ENCODE results near the gene FMN1. TPM values are rescaled to one million over a fixed set of nuclear protein-coding genes. Genes with fewer than 3 reads are reported as not detected.

Gene FMN1
- total and polyA plus RNA-seq, 2 of the 8 experiments (the other 6 are each of a cell fraction or from before 2014, with no cell fraction given) = 0.27 to 3.7 TPM

- H3K4me2 ChIP-seq (ENCODE audit: insufficient read depth in 1 of 2, low read depth in 2 of 2, low read length in 2 of 2) = no peak overlapping the region
- ChIA-PET CTCF (ENCODE audit: partially characterized antibody) (interaction anchor here (1.3 to 3.6 kb wide), 4 partner anchors 21 to 89 kb away, joined by 3 to 13 read pairs (median 4); no protein-coding TSS in a partner anchor), POLR2A (ENCODE audit: partially characterized antibody) (no interaction called here)
- H4K5ac ChIP-seq (ENCODE audit: insufficient read length, low read depth, low read length) = no peak overlapping the region
- H2BK5ac ChIP-seq (ENCODE audit: low read depth, low read length) = no peak overlapping the region
- H3K9me3 ChIP-seq (ENCODE audit: insufficient read depth in 2 of 2, low read depth in 1 of 2, low read length in 1 of 2) = no peaks in the 10 kb centered on the region
- no peaks in the 10 kb centered on the region; the same call in 1 of the 2 replicates for H3K23me2 ChIP-seq (ENCODE audit: low read depth, low read length)
- H3K79me1 ChIP-seq (ENCODE audit: low read depth, low read length) = no peaks in the 10 kb centered on the region
- H2BK15ac ChIP-seq (ENCODE audit: low read length) = no peak overlapping the region
- H4K20me1 ChIP-seq (replicated peaks in 1 of 2; ENCODE audit: control insufficient read depth in 1 of 2, insufficient read depth in 2 of 2, low read length in 2 of 2) = no peaks in the 10 kb centered on the region
- H3K36me3 ChIP-seq (ENCODE audit: control insufficient read depth in 2 of 4, insufficient read depth in 4 of 4, low read length in 3 of 4) = no peaks in the 10 kb centered on the region; a peak in 1 of 8 replicates
- H3K14ac ChIP-seq (ENCODE audit: insufficient read length) = no peak overlapping the region
- no peaks in the 10 kb centered on the region for H3K27me3 ChIP-seq (replicated peaks in 1 of 4; ENCODE audit: control insufficient read depth in 3 of 4, extremely low read depth in 1 of 4, insufficient read depth in 3 of 4, low read length in 3 of 4)
- H2BK12ac ChIP-seq (ENCODE audit: low read depth, low read length) = no peak overlapping the region
- H3K23ac ChIP-seq (ENCODE audit: insufficient read length) = no peak overlapping the region
- H3K9ac ChIP-seq (replicated peaks in 1 of 4; ENCODE audit: extremely low read depth in 1 of 4, low read depth in 3 of 4, low read length in 3 of 4) = no peak overlapping the region
- peak overlapping the region; percentile 57 for H3K4ac ChIP-seq (replicated peaks; ENCODE audit: insufficient read length, low read depth, low read length)
- H3K4me1 ChIP-seq (replicated peaks in 1 of 4; ENCODE audit: control insufficient read depth in 3 of 4, insufficient read depth in 4 of 4, low read length in 3 of 4) = peaks cover 0 to 11% (median 4%) of the 10 kb centered on the region in 4 experiments; a peak in 4 of 7 replicates
- FAIRE-seq (peak; percentile 7), DNase-seq (ENCODE audit: low read depth in 1 of 2, low spot score in 2 of 2) (no peak)
- H4K91ac ChIP-seq (replicated peaks; ENCODE audit: insufficient read length, low read length) = no peak overlapping the region
- H3K56ac ChIP-seq (replicated peaks; ENCODE audit: insufficient read length, low read depth, low read length) = no peak overlapping the region
- H3K4me3 ChIP-seq (ENCODE audit: extremely low read depth in 1 of 4, insufficient read depth in 2 of 4, low read depth in 3 of 4, low read length in 4 of 4) = no peak overlapping the region
- no peak overlapping the region; the same call in 1 of the 2 replicates for H3K18ac ChIP-seq (ENCODE audit: extremely low read depth, low read length)
- 94% methylated on average over 5 of the region's 5 CpGs; no CpG with 5 or more reads in 1 of the 2 experiments for WGBS, 2 experiments (ENCODE audit: extremely low coverage in 1 of 2, insufficient coverage in 1 of 2, insufficient read length in 1 of 2, insufficient replicate concordance in 2 of 2, low coverage in 1 of 2, low lambda C conversion rate in 2 of 2, missing lambda C conversion rate in 1 of 2)
- H2AFZ ChIP-seq (ENCODE audit: low read length) = 0 out of 2 replicates have a peak overlapping the region, but pooled peaks have one; percentile 73
- no peak overlapping the region for H4K8ac ChIP-seq (ENCODE audit: extremely low read depth, insufficient read depth, low read length)
- H3K79me2 ChIP-seq (ENCODE audit: control insufficient read depth in 1 of 2, insufficient read depth in 2 of 2, low read length in 2 of 2) = no peaks in the 10 kb centered on the region
- no peak overlapping the region for H2BK20ac ChIP-seq (ENCODE audit: low read length)
- no peak overlapping the region for H3K27ac ChIP-seq (ENCODE audit: low read depth, low read length)
- H2AK5ac ChIP-seq (ENCODE audit: low read depth, low read length) = peak overlapping the region; percentile 10; the same call in 1 of the 2 replicates
- no peak overlapping the region for H2BK120ac ChIP-seq (replicated peaks; ENCODE audit: low read depth, low read length)
- TF ChIP-seq POLR2A (IDR thresholded peaks at IDR 0.05; ENCODE audit: control extremely low read depth in 1 of 2, low read depth in 2 of 2, low read length in 2 of 2) (no peak), TEAD4 (IDR thresholded peaks at IDR 0.05; ENCODE audit: low read depth, low read length) (no peak), EP300 (IDR thresholded peaks at IDR 0.05; ENCODE audit: borderline replicate concordance in 1 of 2, low read depth in 2 of 2, low read length in 2 of 2) (no peak), CEBPB (IDR thresholded peaks at IDR 0.05; ENCODE audit: low read depth, low read length) (no peak), ZNF274 (IDR thresholded peaks at IDR 0.05; ENCODE audit: borderline replicate concordance, extremely low read depth, low read length) (no peak), CTCF (IDR thresholded peaks at IDR 0.05; ENCODE audit: control extremely low read depth in 1 of 3, insufficient read depth in 1 of 3, low read depth in 1 of 3, low read length in 3 of 3) (no peak), FOSL1 (IDR thresholded peaks at IDR 0.05; ENCODE audit: insufficient read depth, low read depth, low read length) (no peak), KDM5A (IDR thresholded peaks at IDR 0.05; ENCODE audit: low read length) (no peak), SAP30 (IDR thresholded peaks at IDR 0.05; ENCODE audit: insufficient read depth, insufficient replicate concordance, low read length) (no peak), KDM4A (IDR thresholded peaks at IDR 0.05; ENCODE audit: low read depth, low read length, severe bottlenecking) (no peak)
These were observed 81.9 kb downstream of the FMN1 start for GRCh38 chr15:33112541-33113105.
